HepG2 (cell line): ENCODE measurements around the gene ABCG1.

Experiments
- CREB1 ChIP-seq, 2 experiments: fragments of 450-650 bp in 1 of 2; IDR thresholded peaks; 2 replicates each; pipeline ENCODE4 v1.6.1; 2016 to 2017; ENCODE audit warnings: control low read depth in 1 of 2, mild to moderate bottlenecking in 1 of 2, missing compliant biosample characterization in 1 of 2, missing genetic modification characterization in 1 of 2
- EZH2 ChIP-seq: conservative IDR thresholded peaks from 2 replicates; pipeline ENCODE4 v1.6.1; 2012; ENCODE audit warnings: mild to moderate bottlenecking, low read depth, low read length, moderate library complexity
- MEF2D ChIP-seq: sonication (generic); formaldehyde crosslinking; IDR thresholded peaks from 2 replicates; pipeline ENCODE4 v1.5.1; 2020; ENCODE audit warnings: mild to moderate bottlenecking, missing genetic modification reagents
- MYNN ChIP-seq: sonication (generic); formaldehyde crosslinking; IDR thresholded peaks from 2 replicates; pipeline ENCODE4 v1.4.0; 2020; ENCODE audit warnings: mild to moderate bottlenecking, low read depth, missing genetic modification reagents
- U2AF1 ChIP-seq: fragments of 200-400 bp; formaldehyde crosslinking; optimal IDR thresholded peaks from 2 replicates; pipeline ENCODE3; 2017; ENCODE audit warnings: mild to moderate bottlenecking, low read depth, low read length
- TF ChIP-seq, protein P1 (sequence below): sonication (generic); formaldehyde crosslinking; IDR thresholded peaks from 2 replicates; pipeline ENCODE4 v1.4.0; 2020; ENCODE audit warnings: mild to moderate bottlenecking, missing genetic modification reagents
- TF ChIP-seq, protein P2 (sequence below): sonication (generic); formaldehyde crosslinking; IDR thresholded peaks from 2 replicates; pipeline ENCODE4 v1.8.1; 2023; ENCODE audit warnings: mild to moderate bottlenecking, inconsistent platforms, moderate library complexity, missing genetic modification reagents, borderline replicate concordance
- TF ChIP-seq, protein P3 (sequence below): sonication (generic); formaldehyde crosslinking; IDR thresholded peaks from 2 replicates; pipeline ENCODE4 v1.5.0; 2020; ENCODE audit warnings: mild to moderate bottlenecking, missing genetic modification reagents, moderate library complexity

DNA sequence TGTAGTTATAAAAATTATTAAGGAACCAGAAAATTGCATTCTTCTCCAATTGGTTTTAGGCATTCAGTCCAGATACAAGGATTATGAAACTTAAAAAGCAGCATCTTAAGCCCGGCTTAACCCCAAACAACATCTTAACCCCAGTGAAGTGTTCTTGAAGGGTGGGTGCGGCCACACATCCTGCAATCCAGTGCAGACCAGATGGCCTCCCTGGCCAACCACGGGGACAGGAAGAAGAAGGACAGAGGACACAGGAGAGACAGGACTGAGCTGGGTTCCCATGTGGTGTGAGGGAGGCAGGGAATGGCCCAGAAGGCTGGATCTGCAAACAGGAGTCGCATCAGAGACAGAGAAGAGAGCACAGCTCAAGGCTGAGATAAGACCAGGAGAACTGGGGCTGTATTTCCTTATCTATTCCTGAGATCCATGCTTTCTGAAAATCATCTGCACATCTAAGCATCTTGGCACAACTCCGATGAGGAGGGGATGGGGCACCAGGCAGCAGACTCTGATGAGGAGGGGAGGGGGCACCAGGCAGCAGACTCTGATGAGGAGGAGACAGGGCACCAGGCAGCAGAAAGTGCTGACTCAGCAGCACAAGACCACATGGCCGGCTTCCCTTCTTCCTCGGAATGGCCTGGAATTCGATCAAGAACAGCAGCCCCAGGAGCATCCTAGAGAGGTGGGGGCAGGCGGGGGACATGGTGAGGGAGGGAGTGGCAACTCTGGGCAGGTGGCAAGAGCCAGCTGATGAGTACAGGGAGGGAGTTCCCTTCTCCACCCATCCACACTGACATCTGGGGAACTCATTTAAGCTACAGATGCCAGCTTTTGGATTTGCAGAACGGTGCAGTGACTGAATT, 26.6 kb downstream of the ABCG1 start:
- no peak for TF ChIP-seq CREB1 (IDR thresholded peaks at IDR 0.05)
- TF ChIP-seq CREB1 (CRISPR knock-in tag; IDR thresholded peaks at IDR 0.05): no peak
- TF ChIP-seq EZH2: no peak
- TF ChIP-seq, protein P1, sequence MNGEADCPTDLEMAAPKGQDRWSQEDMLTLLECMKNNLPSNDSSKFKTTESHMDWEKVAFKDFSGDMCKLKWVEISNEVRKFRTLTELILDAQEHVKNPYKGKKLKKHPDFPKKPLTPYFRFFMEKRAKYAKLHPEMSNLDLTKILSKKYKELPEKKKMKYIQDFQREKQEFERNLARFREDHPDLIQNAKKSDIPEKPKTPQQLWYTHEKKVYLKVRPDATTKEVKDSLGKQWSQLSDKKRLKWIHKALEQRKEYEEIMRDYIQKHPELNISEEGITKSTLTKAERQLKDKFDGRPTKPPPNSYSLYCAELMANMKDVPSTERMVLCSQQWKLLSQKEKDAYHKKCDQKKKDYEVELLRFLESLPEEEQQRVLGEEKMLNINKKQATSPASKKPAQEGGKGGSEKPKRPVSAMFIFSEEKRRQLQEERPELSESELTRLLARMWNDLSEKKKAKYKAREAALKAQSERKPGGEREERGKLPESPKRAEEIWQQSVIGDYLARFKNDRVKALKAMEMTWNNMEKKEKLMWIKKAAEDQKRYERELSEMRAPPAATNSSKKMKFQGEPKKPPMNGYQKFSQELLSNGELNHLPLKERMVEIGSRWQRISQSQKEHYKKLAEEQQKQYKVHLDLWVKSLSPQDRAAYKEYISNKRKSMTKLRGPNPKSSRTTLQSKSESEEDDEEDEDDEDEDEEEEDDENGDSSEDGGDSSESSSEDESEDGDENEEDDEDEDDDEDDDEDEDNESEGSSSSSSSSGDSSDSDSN (CRISPR knock-in tag): no peak
- TF ChIP-seq, protein P2, sequence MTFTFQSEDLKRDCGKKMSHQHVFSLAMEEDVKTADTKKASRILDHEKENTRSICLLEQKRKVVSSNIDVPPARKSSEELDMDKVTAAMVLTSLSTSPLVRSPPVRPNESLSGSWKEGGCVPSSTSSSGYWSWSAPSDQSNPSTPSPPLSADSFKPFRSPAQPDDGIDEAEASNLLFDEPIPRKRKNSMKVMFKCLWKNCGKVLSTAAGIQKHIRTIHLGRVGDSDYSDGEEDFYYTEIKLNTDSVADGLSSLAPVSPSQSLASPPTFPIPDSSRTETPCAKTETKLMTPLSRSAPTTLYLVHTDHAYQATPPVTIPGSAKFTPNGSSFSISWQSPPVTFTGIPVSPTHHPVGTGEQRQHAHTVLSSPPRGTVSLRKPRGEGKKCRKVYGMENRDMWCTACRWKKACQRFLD (CRISPR knock-in tag): no peak
- no peak for TF ChIP-seq MEF2D (CRISPR knock-in tag)
- no peak for TF ChIP-seq MYNN (CRISPR knock-in tag)
- TF ChIP-seq, protein P3, sequence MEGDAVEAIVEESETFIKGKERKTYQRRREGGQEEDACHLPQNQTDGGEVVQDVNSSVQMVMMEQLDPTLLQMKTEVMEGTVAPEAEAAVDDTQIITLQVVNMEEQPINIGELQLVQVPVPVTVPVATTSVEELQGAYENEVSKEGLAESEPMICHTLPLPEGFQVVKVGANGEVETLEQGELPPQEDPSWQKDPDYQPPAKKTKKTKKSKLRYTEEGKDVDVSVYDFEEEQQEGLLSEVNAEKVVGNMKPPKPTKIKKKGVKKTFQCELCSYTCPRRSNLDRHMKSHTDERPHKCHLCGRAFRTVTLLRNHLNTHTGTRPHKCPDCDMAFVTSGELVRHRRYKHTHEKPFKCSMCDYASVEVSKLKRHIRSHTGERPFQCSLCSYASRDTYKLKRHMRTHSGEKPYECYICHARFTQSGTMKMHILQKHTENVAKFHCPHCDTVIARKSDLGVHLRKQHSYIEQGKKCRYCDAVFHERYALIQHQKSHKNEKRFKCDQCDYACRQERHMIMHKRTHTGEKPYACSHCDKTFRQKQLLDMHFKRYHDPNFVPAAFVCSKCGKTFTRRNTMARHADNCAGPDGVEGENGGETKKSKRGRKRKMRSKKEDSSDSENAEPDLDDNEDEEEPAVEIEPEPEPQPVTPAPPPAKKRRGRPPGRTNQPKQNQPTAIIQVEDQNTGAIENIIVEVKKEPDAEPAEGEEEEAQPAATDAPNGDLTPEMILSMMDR: no peak
- TF ChIP-seq U2AF1: no peak
